Left lung (tissue), 10 donors: ENCODE results near the gene TMEM255B. TPM values are rescaled to one million over a fixed set of nuclear protein-coding genes. Genes with fewer than 3 reads are reported as not detected.

ENCODE experiments used
- ATAC-seq: fragments of 200-7000 bp; cut with Tn5 transposase; one replicate; pipeline ENCODE4 v1.9.1; 2020; ENCODE audit warnings: moderate library complexity
- DNase-seq, 4 donors: peaks; one replicate each; pipeline ENCODE4 v3.0.0-alpha.2; 2013 to 2020
- H3K27ac ChIP-seq, 2 donors: fragments of 200-600 bp; sonication (generic) in 1 of 2; one replicate each; pipeline versions ENCODE4 v1.5.0 to v1.8.0; 2020 to 2021
- H3K27me3 ChIP-seq, 2 donors: fragments of 200-600 bp; sonication (generic) in 1 of 2; one replicate each; pipeline versions ENCODE4 v1.5.0 to v1.8.0; 2020 to 2021
- H3K36me3 ChIP-seq, 2 donors: fragments of 200-600 bp; sonication (generic) in 1 of 2; one replicate each; pipeline versions ENCODE4 v1.5.0 to v1.8.0; 2020 to 2021
- H3K4me1 ChIP-seq, 2 donors: fragments of 200-600 bp; one replicate each; pipeline ENCODE4 v1.8.0; 2021
- H3K4me3 ChIP-seq, 2 donors: fragments of 200-600 bp; sonication (generic) in 1 of 2; one replicate each; pipeline versions ENCODE4 v1.5.0 to v1.8.0; 2020 to 2021; ENCODE audit warnings: mild to moderate bottlenecking in 1 of 2
- H3K9me3 ChIP-seq, 2 donors: fragments of 200-600 bp; sonication (generic) in 1 of 2; one replicate each; pipeline versions ENCODE4 v1.5.0 to v1.8.0; 2020 to 2021
- CTCF ChIP-seq, 2 donors: fragments of 200-600 bp; sonication (generic) in 1 of 2; IDR thresholded peaks; one replicate each; pipeline versions ENCODE4 v1.5.0 to v1.8.0; 2021; ENCODE audit warnings: antibody characterized with exemption in 2 of 2
- intact Hi-C, 2 donors: fragments of 100-400 bp; cut with DNase I; formaldehyde crosslinking; loops; one replicate each; pipeline versions ENCODE4 v1.11.2 to v1.14.2; 2022
- polyA plus RNA-seq, 6 donors: library from polyadenylated mRNA; unstranded; fragments of 120-200 nt; gene quantifications; one replicate each; pipeline ENCODE4 v1.2.1, GENCODE V29; 2013; ENCODE audit not compliant: insufficient read length in 6 of 6
- total RNA-seq, 2 donors: library from RNA; stranded (reverse); fragmentation: NEBNext Ultra II Directional; extraction: Animal tissue kit (Norgen Biotek cat#: 25700); gene quantifications; one replicate each; pipeline ENCODE4 v1.2.1, GENCODE V29; 2021
- donor health status: DM: no; HTN: yes; CAD: no.
- donor health status: DM: no; HTN: no; CAD: no.

Gene TMEM255B
- total and polyA plus RNA-seq, 8 donors = 10.4 to 30.7 (median 15.7) TPM

DNA sequence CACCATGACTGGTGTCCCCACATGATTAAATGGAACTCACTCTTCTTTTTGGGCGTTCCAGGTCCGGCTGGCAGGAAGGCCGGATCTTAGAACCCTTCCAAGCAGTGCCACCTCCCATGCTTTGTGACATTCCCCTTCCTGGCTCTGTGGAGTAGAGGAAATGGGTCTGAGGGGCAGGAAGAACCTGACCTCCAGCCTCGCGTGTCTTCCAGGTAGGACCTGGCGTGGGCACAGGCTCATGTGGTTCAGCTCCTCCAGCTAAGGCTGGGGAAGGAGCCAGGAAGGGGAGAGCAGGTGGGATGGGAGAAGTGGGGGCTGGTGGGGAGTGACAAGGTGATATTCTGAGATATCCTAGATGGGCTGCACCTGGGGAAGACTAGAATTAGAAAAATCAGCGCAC is 2.1 kb downstream of the TMEM255B start:
- no peaks in the 10 kb centered on the region for H3K36me3 ChIP-seq
- no peak for TF ChIP-seq CTCF (IDR thresholded peaks at IDR 0.05)
- ATAC-seq (no peak), DNase-seq (no peak)
- peaks cover 10 to 43% of the 10 kb centered on the region in 2 donors for H3K27me3 ChIP-seq
- no peaks in the 10 kb centered on the region for H3K9me3 ChIP-seq
- no peak overlapping the region for H3K27ac ChIP-seq
- H3K4me1 ChIP-seq = peaks cover 8 to 18% of the 10 kb centered on the region in 2 donors
- no peak overlapping the region for H3K4me3 ChIP-seq
- intact Hi-C loops = no loop called here

DNA sequence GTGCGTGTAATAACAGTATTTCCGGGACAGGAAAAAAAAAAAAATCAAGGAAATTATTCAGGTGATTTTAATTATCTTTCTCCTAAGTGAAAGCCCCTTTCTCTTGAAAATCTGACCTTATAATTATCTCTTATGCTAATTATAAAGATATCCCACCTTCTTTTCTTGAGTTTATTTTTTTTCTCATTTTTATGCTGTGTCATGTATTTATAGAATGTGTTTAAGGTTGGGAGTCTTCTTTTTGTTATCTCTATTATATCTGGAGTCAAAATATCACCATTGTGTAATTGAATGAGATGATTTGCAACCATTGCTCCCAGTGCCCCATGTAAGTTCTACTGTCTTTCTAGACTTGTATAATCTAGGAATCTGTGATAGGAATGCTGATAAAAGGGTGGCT is 3.0 kb downstream of the TMEM255B start:
- Histone ChIP-seq H3K36me3 (no peaks in the 10 kb centered on the region), H3K9me3 (no peaks in the 10 kb centered on the region), H3K27me3 (peaks cover 10 to 43% of the 10 kb centered on the region in 2 donors), H3K4me3 (no peak overlapping the region), H3K27ac (no peak overlapping the region), H3K4me1 (peaks cover 8 to 15% of the 10 kb centered on the region in 2 donors)
- no peak for TF ChIP-seq CTCF (IDR thresholded peaks at IDR 0.05)
- intact Hi-C loops = no loop called here
- ATAC-seq = no peak
- no peak for DNase-seq

- H3K4me3 ChIP-seq = no peak overlapping the region
- DNase-seq (no peak), ATAC-seq (no peak)
- no peak for TF ChIP-seq CTCF (IDR thresholded peaks at IDR 0.05)
- no peaks in the 10 kb centered on the region for H3K9me3 ChIP-seq
- intact Hi-C loops = no loop called here
- no peak overlapping the region for H3K27ac ChIP-seq
- H3K27me3 ChIP-seq = peaks cover 10 to 43% of the 10 kb centered on the region in 2 donors
- H3K36me3 ChIP-seq = no peaks in the 10 kb centered on the region
- peaks cover 8 to 15% of the 10 kb centered on the region in 2 donors for H3K4me1 ChIP-seq
Measured at GRCh38 chr13:113762538-113762937, 3.5 kb downstream of the TMEM255B start.

DNA sequence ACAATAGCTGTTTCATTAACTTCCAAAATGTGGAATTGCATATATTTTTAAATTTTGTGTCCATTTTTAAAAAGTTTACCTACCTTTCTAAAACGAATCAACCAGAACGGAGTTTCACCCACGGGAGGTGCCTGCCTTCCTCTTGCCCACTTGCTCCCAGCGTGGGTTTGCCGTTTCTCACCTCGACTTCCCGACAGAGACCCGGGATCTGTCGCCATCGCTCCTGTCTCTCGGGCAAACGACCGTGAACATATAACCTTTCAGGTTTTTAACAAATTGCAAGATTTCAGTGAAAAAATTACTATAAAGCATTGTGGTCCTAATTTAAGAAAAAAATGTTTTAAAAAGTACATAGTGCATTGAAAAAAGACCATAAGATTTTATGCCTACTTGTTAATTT is 4.2 kb downstream of the TMEM255B start:
- no peak for DNase-seq
- Histone ChIP-seq H3K9me3 (no peaks in the 10 kb centered on the region), H3K27ac (no peak overlapping the region), H3K4me1 (peaks cover 8 to 12% of the 10 kb centered on the region in 2 donors), H3K36me3 (no peaks in the 10 kb centered on the region), H3K4me3 (no peak overlapping the region), H3K27me3 (peaks cover 10 to 43% of the 10 kb centered on the region in 2 donors)
- no peak for ATAC-seq
- no peak for TF ChIP-seq CTCF (IDR thresholded peaks at IDR 0.05)
- intact Hi-C loops = no loop called here

- no peak for ATAC-seq
- H3K36me3 ChIP-seq = no peaks in the 10 kb centered on the region
- H3K27ac ChIP-seq = no peak overlapping the region
- intact Hi-C loops = no loop called here
- peaks cover 10 to 42% of the 10 kb centered on the region in 2 donors for H3K27me3 ChIP-seq
- peaks cover 7 to 8% of the 10 kb centered on the region in 2 donors for H3K4me1 ChIP-seq
- TF ChIP-seq CTCF (IDR thresholded peaks at IDR 0.05) = no peak
- no peak for DNase-seq
- no peaks in the 10 kb centered on the region for H3K9me3 ChIP-seq
- H3K4me3 ChIP-seq = no peak overlapping the region
Measured at GRCh38 chr13:113763961-113764792, 5.2 kb downstream of the TMEM255B start.
